ENCODE results near the gene DPCD.
A peak's percentile ranks its signal among the peaks of the same experiment; 100 is the strongest.

DPCD gene

DNA sequence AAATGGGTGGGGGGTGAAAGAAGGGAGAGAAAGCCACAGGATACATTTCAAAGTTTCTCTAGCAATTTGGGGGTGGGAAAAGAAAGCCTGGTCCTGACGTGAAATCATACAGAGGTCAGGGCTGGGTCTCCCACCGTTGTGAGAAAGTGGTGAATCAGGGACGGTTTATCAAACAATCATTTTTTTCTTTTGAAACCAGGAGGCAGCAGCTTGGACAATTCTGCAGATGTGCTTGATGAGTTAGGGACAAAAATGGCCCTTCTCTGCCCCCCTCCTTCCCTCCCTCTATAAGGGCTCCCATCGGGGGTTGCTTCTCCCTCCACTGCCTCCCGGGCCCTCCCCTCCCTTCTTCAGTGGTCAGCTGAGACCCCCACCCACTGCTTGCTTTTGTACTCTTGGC, 63.2 kb downstream of the DPCD start:
- Mint-ChIP-seq H3K27ac (no peak overlapping the region), H3K27me3 (no peaks in the 10 kb centered on the region), H3K36me3 (peaks cover 5% of the 10 kb centered on the region), H3K9me3 (no peaks in the 10 kb centered on the region), H3K4me3 (no peak overlapping the region), H3K4me1 (no peaks in the 10 kb centered on the region)

DNA sequence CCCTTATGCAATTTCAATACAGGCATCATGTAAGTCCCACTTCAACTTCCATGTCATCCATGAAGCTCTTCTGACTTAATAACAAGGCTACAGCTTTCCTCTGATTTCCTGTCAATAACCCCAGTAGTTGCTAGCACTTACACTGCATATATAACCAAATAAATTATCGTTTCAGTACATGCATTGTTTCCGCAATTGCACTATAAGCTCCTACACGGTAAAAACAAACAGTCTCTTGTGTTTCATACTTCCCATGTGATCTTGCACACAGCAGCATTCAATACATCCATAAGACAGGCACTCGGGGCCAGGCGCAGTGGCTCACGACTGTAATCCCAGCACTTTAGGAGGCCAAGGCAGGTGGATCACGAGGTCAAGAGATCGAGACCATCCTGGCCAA, 65.4 kb downstream of the DPCD start:
- Mint-ChIP-seq H3K36me3 (peaks cover 12% of the 10 kb centered on the region), H3K27ac (no peak overlapping the region)

DNA sequence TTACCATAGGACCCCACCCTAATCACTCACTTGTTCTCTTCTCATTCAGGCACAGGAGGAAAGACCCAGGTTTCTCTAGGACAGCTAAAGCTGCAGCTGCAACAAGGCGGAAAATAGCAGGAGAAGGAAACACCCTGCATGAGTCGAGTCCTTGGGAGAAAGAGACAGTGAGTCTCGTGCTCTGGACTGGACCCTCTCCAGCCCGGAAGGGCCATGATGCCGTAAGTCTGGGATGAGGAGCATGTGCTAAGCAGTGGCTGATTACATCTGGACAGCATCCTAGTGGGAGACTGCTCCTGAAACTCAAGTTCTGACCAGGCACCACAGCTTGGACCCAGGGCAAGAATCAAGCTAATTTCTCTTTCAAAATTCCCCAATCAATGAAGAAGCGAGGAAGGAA, 67.4 kb downstream of the DPCD start:
- no peaks in the 10 kb centered on the region for H3K4me1 Mint-ChIP-seq
- no peak overlapping the region for H3K4me3 Mint-ChIP-seq
- H3K36me3 Mint-ChIP-seq = peaks cover 9% of the 10 kb centered on the region
- no peak overlapping the region for H3K27ac Mint-ChIP-seq
- no peaks in the 10 kb centered on the region for H3K27me3 Mint-ChIP-seq
- H3K9me3 Mint-ChIP-seq = no peaks in the 10 kb centered on the region

More for the DNA sequence above, 65.4 kb downstream of the DPCD start:
- H3K9me3 Mint-ChIP-seq = no peaks in the 10 kb centered on the region
- no peaks in the 10 kb centered on the region for H3K27me3 Mint-ChIP-seq
- no peak overlapping the region for H3K4me3 Mint-ChIP-seq
- H3K4me1 Mint-ChIP-seq = no peaks in the 10 kb centered on the region

DNA sequence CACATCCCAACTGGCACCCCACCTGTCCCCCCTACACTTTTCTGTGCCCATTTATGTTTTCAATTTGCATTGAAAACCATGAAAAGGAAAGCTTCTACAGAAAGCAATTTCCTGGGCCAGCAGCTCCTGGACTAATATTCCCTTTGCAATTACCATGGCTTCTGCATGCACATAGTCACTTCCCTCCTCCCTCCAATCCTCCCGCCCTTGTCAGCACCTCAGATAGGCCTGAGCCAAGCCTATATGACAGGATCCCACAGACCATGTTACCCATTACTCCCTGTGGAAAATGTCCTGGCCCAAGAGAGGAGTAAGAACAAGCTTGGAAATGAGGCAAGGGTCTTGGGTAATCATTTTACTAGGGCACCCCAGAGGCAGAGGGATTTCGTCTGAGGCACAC, 68.8 kb downstream of the DPCD start:
- H3K36me3 Mint-ChIP-seq = peaks cover 9% of the 10 kb centered on the region
- peaks cover 4% of the 10 kb centered on the region for H3K4me1 Mint-ChIP-seq
- H3K9me3 Mint-ChIP-seq = no peaks in the 10 kb centered on the region
- H3K4me3 Mint-ChIP-seq = no peak overlapping the region
- H3K27ac Mint-ChIP-seq = peak overlapping the region; percentile 17
- no peaks in the 10 kb centered on the region for H3K27me3 Mint-ChIP-seq

DNA sequence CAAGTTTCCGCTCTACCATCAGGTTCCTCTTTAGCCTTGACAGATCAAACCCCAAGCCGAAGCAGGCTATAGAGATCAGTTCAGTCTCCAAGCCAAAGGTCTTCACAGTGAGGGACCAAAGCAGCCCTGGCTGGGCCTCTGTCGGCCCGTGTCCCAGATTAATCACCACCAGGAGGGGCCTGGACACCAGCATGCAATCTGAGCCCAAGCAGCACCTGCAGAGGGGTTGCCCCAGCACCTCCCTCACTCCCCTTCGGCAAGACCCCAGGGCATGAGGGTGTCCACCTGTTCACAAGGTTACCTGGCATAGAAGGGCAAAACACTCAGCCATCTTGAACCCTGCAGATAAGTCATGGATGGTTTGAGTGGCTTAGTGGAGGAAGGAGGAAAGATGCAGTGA, 70.9 kb downstream of the DPCD start:
- peaks cover 14% of the 10 kb centered on the region for H3K36me3 Mint-ChIP-seq
- H3K4me3 Mint-ChIP-seq = no peak overlapping the region
- H3K4me1 Mint-ChIP-seq = peaks cover 18% of the 10 kb centered on the region
- no peaks in the 10 kb centered on the region for H3K9me3 Mint-ChIP-seq
- no peak overlapping the region for H3K27ac Mint-ChIP-seq
- H3K27me3 Mint-ChIP-seq = no peaks in the 10 kb centered on the region

Data from activated naive CD4-positive, alpha-beta T cell treated with anti-CD3 and anti-CD28 coated beads, Interleukin-2, amount 50 U/mL, for 24 hours (primary cell).